Lower lobe of right lung (tissue), 2 donors: Measurements from ENCODE around the gene DNM2. TPM values are rescaled to one million over a fixed set of nuclear protein-coding genes. Genes with fewer than 3 reads are reported as not detected.

Source experiments
- ATAC-seq, 2 donors: fragments of 200-7000 bp; cut with Tn5 transposase; one replicate each; pipeline ENCODE4 v1.9.1; 2020 to 2022; ENCODE audit warnings: mild to moderate bottlenecking in 2 of 2, moderate library complexity in 2 of 2
- DNase-seq: peaks from one replicate; pipeline ENCODE4 v3.0.0-alpha.2; 2020
- H3K27ac ChIP-seq: fragments of 200-600 bp; one replicate; pipeline ENCODE4 v1.8.0; 2022
- H3K27me3 ChIP-seq: fragments of 200-600 bp; one replicate; pipeline ENCODE4 v1.8.0; 2022; ENCODE audit warnings: low read depth
- H3K36me3 ChIP-seq: fragments of 200-600 bp; one replicate; pipeline ENCODE4 v1.8.0; 2022; ENCODE audit warnings: mild to moderate bottlenecking
- H3K4me1 ChIP-seq: fragments of 200-600 bp; one replicate; pipeline ENCODE4 v1.8.0; 2022
- H3K4me3 ChIP-seq: fragments of 200-600 bp; one replicate; pipeline ENCODE4 v1.8.0; 2022; ENCODE audit warnings: mild to moderate bottlenecking
- H3K9me3 ChIP-seq: fragments of 200-600 bp; one replicate; pipeline ENCODE4 v1.8.0; 2022
- CTCF ChIP-seq: fragments of 200-600 bp; IDR thresholded peaks from one replicate; pipeline ENCODE4 v1.8.0; 2022; ENCODE audit warnings: antibody characterized with exemption, mild to moderate bottlenecking
- intact Hi-C: fragments of 100-400 bp; cut with DNase I; formaldehyde crosslinking; loops from one replicate; pipeline ENCODE4 v1.11.0; 2022
- total RNA-seq: library from RNA; stranded (reverse); fragmentation: NEBNext Ultra II Directional; extraction: Animal tissue kit (Norgen Biotek cat#: 25700); gene quantifications from one replicate; pipeline ENCODE4 v1.2.1, GENCODE V29; 2021
- donor health status: DM: no; HTN: yes; CAD: no; lungs with severe emphysema.

The DNM2 gene
- total RNA-seq, 1 donor from 2014 or later, result 282 TPM

- ATAC-seq (no peak), DNase-seq (no peak)
- Histone ChIP-seq H3K4me3 (no peak overlapping the region), H3K4me1 (no peaks in the 10 kb centered on the region), H3K27ac (no peak overlapping the region), H3K27me3 (no peaks in the 10 kb centered on the region), H3K9me3 (no peaks in the 10 kb centered on the region), H3K36me3 (peaks cover 100% of the 10 kb centered on the region)
- intact Hi-C loops, result no loop called here
- no peak for TF ChIP-seq CTCF
Measured at GRCh38 chr19:10682397-10683063, 35.3 kb upstream of the DNM2 start.

- ATAC-seq, result no peak
- H3K27me3 ChIP-seq, result no peaks in the 10 kb centered on the region
- TF ChIP-seq CTCF, result no peak
- H3K4me3 ChIP-seq, result no peak overlapping the region
- H3K36me3 ChIP-seq, result peaks cover 100% of the 10 kb centered on the region
- H3K27ac ChIP-seq, result no peak overlapping the region
- intact Hi-C loops, result no loop called here
- no peaks in the 10 kb centered on the region for H3K4me1 ChIP-seq
- DNase-seq, result no peak
- no peaks in the 10 kb centered on the region for H3K9me3 ChIP-seq
Measured at GRCh38 chr19:10683064-10683426, 34.8 kb upstream of the DNM2 start.

- H3K9me3 ChIP-seq, result no peaks in the 10 kb centered on the region
- ATAC-seq (no peak), DNase-seq (no peak)
- TF ChIP-seq CTCF, result no peak
- no peak overlapping the region for H3K27ac ChIP-seq
- intact Hi-C loops, result no loop called here
- no peak overlapping the region for H3K4me3 ChIP-seq
- no peaks in the 10 kb centered on the region for H3K4me1 ChIP-seq
- peaks cover 100% of the 10 kb centered on the region for H3K36me3 ChIP-seq
- no peaks in the 10 kb centered on the region for H3K27me3 ChIP-seq
Measured at GRCh38 chr19:10683582-10683981, 34.3 kb upstream of the DNM2 start.

- no peak overlapping the region for H3K4me3 ChIP-seq
- DNase-seq (no peak), ATAC-seq (no peak)
- no peaks in the 10 kb centered on the region for H3K4me1 ChIP-seq
- H3K27me3 ChIP-seq, result no peaks in the 10 kb centered on the region
- H3K9me3 ChIP-seq, result no peaks in the 10 kb centered on the region
- H3K27ac ChIP-seq, result no peak overlapping the region
- TF ChIP-seq CTCF, result no peak
- H3K36me3 ChIP-seq, result peaks cover 100% of the 10 kb centered on the region
- intact Hi-C loops, result no loop called here
Measured at GRCh38 chr19:10685210-10685609, 32.7 kb upstream of the DNM2 start.

GRCh38 chr19:10686193-10686592 lies 31.7 kb upstream of the DNM2 start:
- Histone ChIP-seq H3K27me3 (no peaks in the 10 kb centered on the region), H3K9me3 (no peaks in the 10 kb centered on the region), H3K4me1 (no peaks in the 10 kb centered on the region), H3K27ac (no peak overlapping the region), H3K4me3 (no peak overlapping the region), H3K36me3 (peaks cover 100% of the 10 kb centered on the region)
- intact Hi-C loops, result no loop called here
- ATAC-seq, result no peak
- TF ChIP-seq CTCF, result no peak
- DNase-seq, result no peak
